Measurements from ENCODE around the gene NDUFA12. TPM values are rescaled to one million over a fixed set of nuclear protein-coding genes. Genes with fewer than 3 reads are reported as not detected.
A peak's percentile ranks its signal among the peaks of the same experiment; 100 is the strongest.

NDUFA12 gene
- total and polyA plus RNA-seq, 2 experiments from 2014 or later = 132 to 152 TPM

DNA sequence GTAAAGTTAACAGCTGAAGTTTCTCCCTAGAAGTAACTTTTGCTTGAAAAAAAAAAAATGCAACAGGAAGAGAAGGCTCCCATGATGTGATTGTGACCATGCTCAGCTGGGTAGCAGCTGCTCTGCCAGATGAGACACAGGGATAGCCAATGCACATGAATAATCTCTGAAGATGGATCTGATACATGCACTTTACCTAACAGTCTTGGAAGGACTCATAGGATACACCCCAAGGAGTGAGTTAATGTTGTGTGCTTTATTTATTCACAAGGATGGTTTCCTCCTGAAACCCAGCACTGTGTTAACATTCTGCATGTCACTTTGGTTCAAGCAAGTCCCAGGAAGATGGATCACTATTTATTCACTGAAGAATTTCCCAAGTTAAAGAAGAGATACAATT is 46.5 kb downstream of the NDUFA12 start:
- Histone ChIP-seq H3K79me2 (no peaks in the 10 kb centered on the region), H4K20me1 (ENCODE audit: insufficient read depth, poor library complexity, severe bottlenecking) (no peaks in the 10 kb centered on the region)

DNA sequence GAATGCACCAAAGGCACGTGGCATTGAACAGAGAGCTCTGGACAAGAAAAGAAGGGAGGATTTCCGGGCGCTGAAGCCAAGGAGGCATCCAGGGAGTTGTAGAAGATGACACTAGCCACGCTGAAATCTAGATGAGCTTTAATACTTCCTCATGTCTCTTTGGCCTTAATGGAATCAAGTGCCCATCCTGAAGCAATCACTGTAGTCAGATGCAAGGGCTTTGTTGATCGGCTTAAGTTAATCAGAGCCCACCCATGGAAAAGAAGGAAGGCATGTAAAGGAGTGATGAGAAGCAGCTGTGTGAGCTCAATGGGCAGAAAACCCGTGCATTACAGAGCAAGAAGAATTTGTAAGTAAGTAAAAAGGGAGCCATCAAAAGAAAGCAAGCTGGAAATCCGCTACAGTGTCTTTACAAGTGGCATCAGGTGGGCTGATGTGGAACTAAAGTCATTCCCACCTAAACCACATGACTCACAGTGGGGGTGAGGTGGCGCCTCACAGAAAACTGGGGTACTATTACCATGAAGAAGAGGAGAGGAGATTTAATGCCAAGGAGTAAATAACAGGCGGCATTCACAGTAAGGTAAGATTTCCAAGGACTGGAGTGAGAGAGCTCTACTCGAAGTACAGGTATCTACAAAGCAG is 48.4 kb downstream of the NDUFA12 start:
- H3K4me1 ChIP-seq (ENCODE audit: insufficient read depth) = peaks cover 27% of the 10 kb centered on the region
- no peaks in the 10 kb centered on the region for H3K9me3 ChIP-seq (ENCODE audit: low read depth)
- TF ChIP-seq EZH2phosphoT487 (IDR thresholded peaks at IDR 0.05; ENCODE audit: low read depth, severe bottlenecking, unreplicated experiment) (no peak), EZH2 (IDR thresholded peaks at IDR 0.05; ENCODE audit: borderline replicate concordance) (no peak)
- TF ChIP-seq, protein P1, sequence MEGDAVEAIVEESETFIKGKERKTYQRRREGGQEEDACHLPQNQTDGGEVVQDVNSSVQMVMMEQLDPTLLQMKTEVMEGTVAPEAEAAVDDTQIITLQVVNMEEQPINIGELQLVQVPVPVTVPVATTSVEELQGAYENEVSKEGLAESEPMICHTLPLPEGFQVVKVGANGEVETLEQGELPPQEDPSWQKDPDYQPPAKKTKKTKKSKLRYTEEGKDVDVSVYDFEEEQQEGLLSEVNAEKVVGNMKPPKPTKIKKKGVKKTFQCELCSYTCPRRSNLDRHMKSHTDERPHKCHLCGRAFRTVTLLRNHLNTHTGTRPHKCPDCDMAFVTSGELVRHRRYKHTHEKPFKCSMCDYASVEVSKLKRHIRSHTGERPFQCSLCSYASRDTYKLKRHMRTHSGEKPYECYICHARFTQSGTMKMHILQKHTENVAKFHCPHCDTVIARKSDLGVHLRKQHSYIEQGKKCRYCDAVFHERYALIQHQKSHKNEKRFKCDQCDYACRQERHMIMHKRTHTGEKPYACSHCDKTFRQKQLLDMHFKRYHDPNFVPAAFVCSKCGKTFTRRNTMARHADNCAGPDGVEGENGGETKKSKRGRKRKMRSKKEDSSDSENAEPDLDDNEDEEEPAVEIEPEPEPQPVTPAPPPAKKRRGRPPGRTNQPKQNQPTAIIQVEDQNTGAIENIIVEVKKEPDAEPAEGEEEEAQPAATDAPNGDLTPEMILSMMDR (IDR thresholded peaks at IDR 0.05; ENCODE audit: poor library complexity) = no peak
- DNase-seq (ENCODE audit: low spot score) = no peak
- no peak overlapping the region for H2AFZ ChIP-seq
- H3K4me3 ChIP-seq = no peak overlapping the region
- H4K20me1 ChIP-seq (ENCODE audit: insufficient read depth, poor library complexity, severe bottlenecking) = no peaks in the 10 kb centered on the region
- no peaks in the 10 kb centered on the region for H3K36me3 ChIP-seq (replicated peaks; ENCODE audit: insufficient read depth, low read depth)
- H3K4me2 ChIP-seq = no peak overlapping the region
- WGBS (ENCODE audit: low lambda C conversion rate, missing lambda C conversion rate) = 81% methylated on average over 10 of the region's 10 CpGs
- no peaks in the 10 kb centered on the region for H3K79me2 ChIP-seq
- H3K27me3 ChIP-seq = no peaks in the 10 kb centered on the region
- H3K9me2 ChIP-seq (replicated peaks; ENCODE audit: insufficient read depth) = no peaks in the 10 kb centered on the region
- peak overlapping the region; percentile 80 for H3K27ac ChIP-seq

More for the DNA sequence above, 46.5 kb downstream of the NDUFA12 start:
- H3K4me3 ChIP-seq = no peak overlapping the region
- DNase-seq (ENCODE audit: low spot score) = no peak
- H3K27me3 ChIP-seq = no peaks in the 10 kb centered on the region
- H3K9me2 ChIP-seq (replicated peaks; ENCODE audit: insufficient read depth) = no peaks in the 10 kb centered on the region
- H3K9me3 ChIP-seq (ENCODE audit: low read depth) = no peaks in the 10 kb centered on the region
- no peaks in the 10 kb centered on the region for H3K36me3 ChIP-seq (replicated peaks; ENCODE audit: insufficient read depth, low read depth)
- H3K27ac ChIP-seq = no peak overlapping the region
- no peak overlapping the region for H3K4me2 ChIP-seq
- no peak overlapping the region for H2AFZ ChIP-seq
- TF ChIP-seq EZH2phosphoT487 (IDR thresholded peaks at IDR 0.05; ENCODE audit: low read depth, severe bottlenecking, unreplicated experiment) = no peak
- no peak for TF ChIP-seq EZH2 (IDR thresholded peaks at IDR 0.05; ENCODE audit: borderline replicate concordance)
- TF ChIP-seq, protein P1 (IDR thresholded peaks at IDR 0.05; ENCODE audit: poor library complexity) = no peak
- H3K4me1 ChIP-seq (ENCODE audit: insufficient read depth) = peaks cover 14% of the 10 kb centered on the region

DNA sequence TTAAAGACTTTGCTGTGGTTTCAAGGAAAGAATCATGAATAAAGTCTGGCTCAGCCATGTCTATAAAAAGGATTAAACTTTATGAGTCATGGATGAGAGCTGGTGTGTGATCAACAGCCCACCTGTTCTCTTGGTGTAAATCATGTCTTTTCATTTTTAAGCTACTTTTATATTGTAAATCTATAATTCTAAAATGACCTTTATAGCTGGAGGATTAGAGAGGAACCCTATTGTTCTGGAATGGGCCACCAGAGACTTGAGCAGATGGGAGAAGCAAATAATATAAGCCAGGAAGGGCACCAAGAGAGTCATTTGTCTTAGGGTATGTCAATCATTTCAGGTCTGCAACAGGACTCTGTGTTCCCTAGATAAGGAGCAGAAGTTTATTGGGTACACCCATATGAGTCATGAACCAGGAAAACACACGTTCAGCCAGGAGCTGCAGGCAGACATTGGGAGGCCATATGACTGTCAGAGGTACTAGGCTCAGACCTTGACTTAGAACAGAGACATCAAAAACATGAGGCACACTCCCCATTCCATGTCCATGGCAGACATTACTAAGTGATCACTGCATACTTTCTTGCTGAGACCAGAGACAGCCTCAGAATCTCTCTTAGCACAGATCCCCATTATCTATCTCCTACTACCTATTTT is 49.3 kb downstream of the NDUFA12 start:
- peak; percentile 78 for DNase-seq (ENCODE audit: low spot score)
- H3K9me2 ChIP-seq (replicated peaks; ENCODE audit: insufficient read depth) = no peaks in the 10 kb centered on the region
- 6% methylated on average over 1 of the region's 1 CpG for WGBS (ENCODE audit: low lambda C conversion rate, missing lambda C conversion rate)
- no peaks in the 10 kb centered on the region for H3K36me3 ChIP-seq (replicated peaks; ENCODE audit: insufficient read depth, low read depth)
- no peaks in the 10 kb centered on the region for H4K20me1 ChIP-seq (ENCODE audit: insufficient read depth, poor library complexity, severe bottlenecking)
- TF ChIP-seq, protein P1 (IDR thresholded peaks at IDR 0.05; ENCODE audit: poor library complexity) = no peak
- TF ChIP-seq EZH2phosphoT487 (IDR thresholded peaks at IDR 0.05; ENCODE audit: low read depth, severe bottlenecking, unreplicated experiment) (no peak), EZH2 (IDR thresholded peaks at IDR 0.05; ENCODE audit: borderline replicate concordance) (no peak)
- H2AFZ ChIP-seq = no peak overlapping the region
- peak overlapping the region; percentile 80 for H3K27ac ChIP-seq
- H3K4me2 ChIP-seq = no peak overlapping the region
- H3K4me3 ChIP-seq = no peak overlapping the region
- no peaks in the 10 kb centered on the region for H3K27me3 ChIP-seq
- no peaks in the 10 kb centered on the region for H3K79me2 ChIP-seq
- no peaks in the 10 kb centered on the region for H3K9me3 ChIP-seq (ENCODE audit: low read depth)
- peaks cover 27% of the 10 kb centered on the region for H3K4me1 ChIP-seq (ENCODE audit: insufficient read depth)
